Astrocyte of the cerebellum (primary cell): Measurements from ENCODE around the gene TBC1D14.
"Not testable (repeated sequence)": the region's sequence is repeated elsewhere in the genome, so short reads cannot be mapped to it uniquely, and the experiment has no call there.

Source experiments
- DNase-seq: peaks from one replicate; pipeline ENCODE4 v3.0.0-alpha.2; 2011; ENCODE audit warnings: low read depth
- H3K4me3 ChIP-seq: 2 replicates; pipeline ENCODE4 v1.5.1; 2011; ENCODE audit warnings: mild to moderate bottlenecking, low read depth, low read length, moderate library complexity
- in situ Hi-C: cut with HindIII; loops from 2 replicates; pipeline ENCODE4 v1.10.0; 2017; ENCODE audit warnings: low sequenced_read_pairs
- TF ChIP-seq, protein P1 (sequence below): IDR thresholded peaks from 2 replicates; pipeline ENCODE4 v1.5.1; 2012; ENCODE audit warnings: low read length, low read depth, moderate library complexity, mild to moderate bottlenecking; ENCODE audit errors: missing control alignments

Gene TBC1D14

DNA sequence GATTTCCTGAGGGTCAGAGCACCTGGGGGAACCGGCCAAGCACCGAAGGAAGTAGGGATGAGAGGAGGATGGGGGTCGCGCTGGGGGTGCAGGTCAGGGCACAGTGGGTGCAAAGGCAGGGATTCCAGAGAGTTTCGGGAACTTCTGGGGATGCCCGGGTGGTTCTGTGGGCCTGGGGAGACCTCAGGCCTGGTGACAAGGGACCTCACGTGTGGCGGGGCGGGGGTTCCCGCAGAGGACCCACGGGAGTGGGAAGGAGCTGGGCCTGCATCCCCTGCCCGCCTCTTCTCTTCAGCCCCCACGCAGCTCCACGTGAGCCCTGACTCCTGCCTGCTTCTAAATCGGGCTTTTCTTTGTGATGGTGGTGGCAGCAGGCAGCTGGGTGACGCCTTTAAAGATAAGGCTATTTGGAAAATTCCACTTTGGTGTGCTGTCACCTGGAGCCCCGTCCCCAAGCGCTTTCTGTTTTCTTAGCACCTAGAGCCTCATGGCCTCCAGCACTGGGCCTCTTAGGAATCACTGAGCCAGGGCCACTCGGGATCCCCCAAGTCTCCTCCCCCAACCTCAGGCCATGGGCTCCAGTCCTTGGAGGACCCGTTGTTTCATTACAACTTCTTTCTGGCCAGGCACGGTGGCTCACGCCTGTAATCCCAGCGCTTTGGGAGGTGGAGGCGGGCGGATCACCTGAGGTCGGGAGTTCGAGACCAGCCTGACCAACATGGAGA, 7.1 kb upstream of the TBC1D14 start:
- TF ChIP-seq, protein P1, sequence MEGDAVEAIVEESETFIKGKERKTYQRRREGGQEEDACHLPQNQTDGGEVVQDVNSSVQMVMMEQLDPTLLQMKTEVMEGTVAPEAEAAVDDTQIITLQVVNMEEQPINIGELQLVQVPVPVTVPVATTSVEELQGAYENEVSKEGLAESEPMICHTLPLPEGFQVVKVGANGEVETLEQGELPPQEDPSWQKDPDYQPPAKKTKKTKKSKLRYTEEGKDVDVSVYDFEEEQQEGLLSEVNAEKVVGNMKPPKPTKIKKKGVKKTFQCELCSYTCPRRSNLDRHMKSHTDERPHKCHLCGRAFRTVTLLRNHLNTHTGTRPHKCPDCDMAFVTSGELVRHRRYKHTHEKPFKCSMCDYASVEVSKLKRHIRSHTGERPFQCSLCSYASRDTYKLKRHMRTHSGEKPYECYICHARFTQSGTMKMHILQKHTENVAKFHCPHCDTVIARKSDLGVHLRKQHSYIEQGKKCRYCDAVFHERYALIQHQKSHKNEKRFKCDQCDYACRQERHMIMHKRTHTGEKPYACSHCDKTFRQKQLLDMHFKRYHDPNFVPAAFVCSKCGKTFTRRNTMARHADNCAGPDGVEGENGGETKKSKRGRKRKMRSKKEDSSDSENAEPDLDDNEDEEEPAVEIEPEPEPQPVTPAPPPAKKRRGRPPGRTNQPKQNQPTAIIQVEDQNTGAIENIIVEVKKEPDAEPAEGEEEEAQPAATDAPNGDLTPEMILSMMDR = no peak
- H3K4me3 ChIP-seq = no peak overlapping the region
- no peak for DNase-seq
- in situ Hi-C loops = no loop called here

DNA sequence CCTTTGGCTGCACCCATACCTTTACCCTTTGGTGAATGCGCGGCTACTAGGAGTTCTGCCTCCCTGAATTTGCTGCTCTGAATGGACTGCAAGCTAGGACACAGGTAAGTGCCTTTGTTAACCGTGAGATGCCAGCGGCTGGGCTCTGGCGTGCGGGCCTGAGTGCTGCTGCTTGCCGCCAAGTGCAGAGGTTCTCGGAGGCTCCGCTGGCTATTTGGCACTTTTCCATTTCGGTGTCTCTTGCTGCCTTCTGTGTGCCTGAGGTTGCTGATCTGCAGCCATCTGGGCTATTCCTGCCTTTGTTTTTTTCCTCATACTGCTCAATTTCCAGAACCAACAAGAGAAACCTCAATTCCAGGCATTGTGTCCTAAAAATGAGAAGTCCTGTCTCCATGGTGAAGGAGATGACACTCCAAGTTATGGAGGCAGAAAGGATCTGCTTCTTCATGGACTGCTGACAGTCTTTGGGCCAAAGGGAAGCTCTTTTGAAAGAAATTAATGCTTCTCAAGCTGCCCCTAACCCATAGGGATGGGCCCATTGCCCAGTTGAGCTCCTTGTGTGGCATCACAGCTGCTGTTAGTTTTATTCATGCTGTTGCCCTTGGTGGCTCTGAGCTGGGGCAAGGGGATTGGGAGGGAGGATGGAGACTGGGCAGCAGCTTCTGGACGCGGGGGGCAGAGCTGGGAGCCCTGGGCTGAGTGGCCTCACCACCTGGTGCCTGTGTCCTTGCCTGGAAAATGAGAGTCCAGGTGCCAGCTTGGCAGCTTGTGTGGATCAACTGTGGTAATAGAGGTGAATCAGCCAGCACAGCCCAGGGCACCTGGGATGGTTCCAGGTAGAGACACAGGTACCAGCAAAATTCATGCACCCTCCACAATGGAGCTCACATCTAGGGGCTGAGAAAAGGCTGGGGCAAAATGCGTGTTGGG, 3.8 kb upstream of the TBC1D14 start:
- no peak overlapping the region for H3K4me3 ChIP-seq
- in situ Hi-C loops = no loop called here
- TF ChIP-seq, protein P1 = no peak
- DNase-seq = no peak

GRCh38 chr4:6906486-6906885, 3.1 kb upstream of the TBC1D14 start:
- DNase-seq, H3K4me3 ChIP-seq, in situ Hi-C loops: not testable (repeated sequence)

DNA sequence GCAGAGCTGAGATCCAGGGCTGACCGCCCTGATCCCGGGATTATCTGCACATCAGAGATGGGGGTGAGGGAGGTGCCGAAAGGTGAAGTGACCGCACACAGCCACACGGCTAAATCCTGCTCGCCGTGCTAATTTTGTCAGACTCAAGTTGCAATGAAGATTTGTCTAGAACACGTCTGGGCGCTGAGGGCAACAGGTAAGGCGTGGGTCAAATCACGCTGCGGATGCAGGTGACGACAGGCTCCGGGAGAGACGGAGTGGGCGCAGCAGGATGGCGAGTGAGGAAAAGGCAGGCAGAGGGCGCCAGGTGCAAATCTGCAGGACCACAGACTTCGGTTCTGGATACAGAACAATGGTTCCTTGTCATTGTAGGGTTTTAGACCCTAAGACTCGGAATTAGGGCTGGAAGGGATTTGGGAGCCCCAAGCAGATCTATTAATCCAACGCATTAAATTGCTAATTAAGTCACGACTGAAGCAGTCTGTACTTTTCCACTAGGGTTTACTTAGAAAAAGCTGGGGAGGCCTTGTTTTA, 1.9 kb upstream of the TBC1D14 start:
- DNase-seq = no peak
- no peak overlapping the region for H3K4me3 ChIP-seq
- in situ Hi-C loops = no loop called here
- TF ChIP-seq, protein P1 = peak; percentile 47

GRCh38 chr4:6908432-6909112, 1.1 kb upstream of the TBC1D14 start:
- peak overlapping the region; percentile 60 for H3K4me3 ChIP-seq
- in situ Hi-C loops = no loop called here
- TF ChIP-seq, protein P1 = no peak
- DNase-seq = no peak

- TF ChIP-seq, protein P1 = no peak
- in situ Hi-C loops = no loop called here
- H3K4me3 ChIP-seq = peak overlapping the region; percentile 60
- DNase-seq = no peak
Measured at GRCh38 chr4:6909970-6910339, 329 bp downstream of the TBC1D14 start.
